ENCODE measurements around the gene PRPF38A. TPM values are rescaled to one million over a fixed set of nuclear protein-coding genes. Genes with fewer than 3 reads are reported as not detected.

Gene PRPF38A
- total and polyA plus RNA-seq, 8 donors, result 7.6 to 21.7 (median 13.5) TPM

- TF ChIP-seq CTCF (IDR thresholded peaks at IDR 0.05), result no peak
- no peak for TF ChIP-seq POLR2AphosphoS5 (IDR thresholded peaks at IDR 0.05)
- TF ChIP-seq EP300 (IDR thresholded peaks at IDR 0.05), result no peak
- TF ChIP-seq POLR2A (IDR thresholded peaks at IDR 0.05), result no peak
- H3K36me3 ChIP-seq, result peaks cover 92 to 100% (median 100%) of the 10 kb centered on the region in 4 donors
- no peaks in the 10 kb centered on the region for H3K27me3 ChIP-seq
- no peaks in the 10 kb centered on the region for H3K4me1 ChIP-seq
- no peak overlapping the region for H3K4me3 ChIP-seq
- DNase-seq, result no peak
- intact Hi-C loops (cut with DNase I; ENCODE audit: low total_unique reads), result loop anchor here (10.0 kb wide), 1 partner anchor 222 kb away; no protein-coding TSS in a partner anchor
- no peaks in the 10 kb centered on the region for H3K9me3 ChIP-seq
- WGBS, 5 donors, result 89 to 97% (median 93%) methylated on average over 4 to 8 of the region's 8 CpGs
- no peak overlapping the region for H3K27ac ChIP-seq
Observed at GRCh38 chr1:52356818-52357355, 47.5 kb upstream of the PRPF38A start.

GRCh38 chr1:52357397-52357796 lies 47.0 kb upstream of the PRPF38A start:
- WGBS, 5 donors, result 94 to 100% (median 96%) methylated on average over 5 to 9 of the region's 9 CpGs
- no peak for DNase-seq
- Histone ChIP-seq H3K27ac (no peak overlapping the region), H3K4me1 (peaks cover 0 to 4% (median 0%) of the 10 kb centered on the region in 4 donors), H3K4me3 (no peak overlapping the region), H3K9me3 (no peaks in the 10 kb centered on the region), H3K27me3 (no peaks in the 10 kb centered on the region), H3K36me3 (peaks cover 97 to 100% (median 100%) of the 10 kb centered on the region in 4 donors)
- no peak for TF ChIP-seq CTCF (IDR thresholded peaks at IDR 0.05)
- intact Hi-C loops (cut with DNase I; ENCODE audit: low total_unique reads), result loop anchor here (10.0 kb wide), 1 partner anchor 223 kb away; no protein-coding TSS in a partner anchor

- Histone ChIP-seq H3K4me1 (peaks cover 0 to 11% (median 2%) of the 10 kb centered on the region in 4 donors), H3K27me3 (no peaks in the 10 kb centered on the region), H3K9me3 (no peaks in the 10 kb centered on the region), H3K4me3 (no peak overlapping the region), H3K27ac (no peak overlapping the region), H3K36me3 (peaks cover 85 to 97% (median 94%) of the 10 kb centered on the region in 4 donors)
- 95 to 98% (median 96%) methylated on average over 15 to 18 of the region's 18 CpGs for WGBS, 5 donors
- intact Hi-C loops (cut with DNase I; ENCODE audit: low total_unique reads), result loop anchor here (10.0 kb wide), 1 partner anchor 224 kb away; no protein-coding TSS in a partner anchor
- DNase-seq, result no peak
- TF ChIP-seq POLR2A (IDR thresholded peaks at IDR 0.05) (no peak), CTCF (IDR thresholded peaks at IDR 0.05) (no peak), POLR2AphosphoS5 (IDR thresholded peaks at IDR 0.05) (no peak), EP300 (IDR thresholded peaks at IDR 0.05) (no peak)
Observed at GRCh38 chr1:52358851-52359497, 45.4 kb upstream of the PRPF38A start.

- H3K36me3 ChIP-seq, result peaks cover 79 to 91% (median 84%) of the 10 kb centered on the region in 4 donors
- no peaks in the 10 kb centered on the region for H3K9me3 ChIP-seq
- H3K27me3 ChIP-seq, result no peaks in the 10 kb centered on the region
- TF ChIP-seq POLR2A (IDR thresholded peaks at IDR 0.05) (no peak), CTCF (IDR thresholded peaks at IDR 0.05) (no peak), EP300 (IDR thresholded peaks at IDR 0.05) (no peak), POLR2AphosphoS5 (IDR thresholded peaks at IDR 0.05) (no peak)
- H3K27ac ChIP-seq, result no peak overlapping the region
- no peak overlapping the region for H3K4me3 ChIP-seq
- 90 to 96% (median 94%) methylated on average over 22 to 24 of the region's 24 CpGs for WGBS, 5 donors
- H3K4me1 ChIP-seq, result peaks cover 7 to 21% (median 12%) of the 10 kb centered on the region in 4 donors
- intact Hi-C loops (cut with DNase I; ENCODE audit: low total_unique reads), result loop anchor here (10.0 kb wide), 1 partner anchor 225 kb away; no protein-coding TSS in a partner anchor
- no peak for DNase-seq
Observed at GRCh38 chr1:52359676-52360594, 44.5 kb upstream of the PRPF38A start.

All from stomach (tissue), 9 donors.